CD14-positive monocyte (primary cell): Measurements from ENCODE around the gene PTPRD. TPM values are rescaled to one million over a fixed set of nuclear protein-coding genes. Genes with fewer than 3 reads are reported as not detected.

Experiments
- DNase-seq, 3 donors: peaks; one replicate each; pipeline ENCODE4 v3.0.0-alpha.2; 2011 to 2022
- H2AFZ ChIP-seq: 2 replicates; pipeline ENCODE4 v1.6.0; 2012; ENCODE audit warnings: mild to moderate bottlenecking, low read depth, low read length, inconsistent platforms; ENCODE audit not compliant: insufficient read depth, poor library complexity, severe bottlenecking
- H3K27ac ChIP-seq, 2 donors: 1 replicate in 1 of 2; 2 replicates in 1 of 2; pipeline ENCODE4 v1.5.1; 2012 to 2013; ENCODE audit warnings: low read length in 2 of 2, control low read depth in 1 of 2, inconsistent platforms in 1 of 2, low read depth in 1 of 2, mild to moderate bottlenecking in 1 of 2
- H3K27me3 ChIP-seq, 2 donors: one replicate each; pipeline versions ENCODE4 v1.6.0 to v1.6.1; 2011 to 2013; ENCODE audit warnings: low read length in 2 of 2; ENCODE audit not compliant: control insufficient read depth in 2 of 2, insufficient read depth in 2 of 2
- H3K36me3 ChIP-seq, 2 donors: replicated peaks in 1 of 2; 1 replicate in 1 of 2; 2 replicates in 1 of 2; pipeline versions ENCODE4 v1.5.1 to v1.6.1; 2012 to 2013; ENCODE audit warnings: low read length in 2 of 2, control low read depth in 1 of 2, inconsistent platforms in 1 of 2, mild to moderate bottlenecking in 1 of 2; ENCODE audit not compliant: insufficient read depth in 2 of 2, control insufficient read depth in 1 of 2
- H3K4me1 ChIP-seq, 2 donors: 1 replicate in 1 of 2; 2 replicates in 1 of 2; pipeline versions ENCODE4 v1.5.1 to v1.6.1; 2012 to 2013; ENCODE audit warnings: low read length in 2 of 2, control low read depth in 1 of 2, inconsistent platforms in 1 of 2, mild to moderate bottlenecking in 1 of 2, moderate library complexity in 1 of 2; ENCODE audit not compliant: insufficient read depth in 2 of 2, control insufficient read depth in 1 of 2
- H3K4me2 ChIP-seq: replicated peaks from 2 replicates; pipeline ENCODE3; 2012; ENCODE audit warnings: low read length, moderate library complexity, mild to moderate bottlenecking; ENCODE audit not compliant: poor library complexity, severe bottlenecking; ENCODE audit errors: extremely low read depth
- H3K4me3 ChIP-seq, 3 experiments: fragments of 200-600 bp in 1 of 3; sonication (generic) in 1 of 3; replicated peaks in 1 of 3; 1 replicate in 2 of 3; 2 replicates in 1 of 3; pipeline ENCODE4 v1.5.1; 2011 to 2013; ENCODE audit warnings: low read length in 3 of 3, mild to moderate bottlenecking in 3 of 3, control low read depth in 2 of 3, low read depth in 2 of 3, inconsistent platforms in 1 of 3, moderate library complexity in 1 of 3
- H3K79me2 ChIP-seq: 2 replicates; pipeline ENCODE4 v1.6.0; 2012; ENCODE audit warnings: mild to moderate bottlenecking, control low read depth, inconsistent platforms, low read length, moderate library complexity; ENCODE audit not compliant: insufficient read depth
- H3K9ac ChIP-seq: 2 replicates; pipeline ENCODE4 v1.6.0; 2017; ENCODE audit warnings: low read length, mild to moderate bottlenecking; ENCODE audit not compliant: insufficient read depth, poor library complexity, severe bottlenecking
- H3K9me3 ChIP-seq, 2 donors: replicated peaks in 1 of 2; 1 replicate in 1 of 2; 2 replicates in 1 of 2; pipeline versions ENCODE4 v1.5.1 to v1.6.1; 2012 to 2013; ENCODE audit warnings: low read length in 2 of 2, control low read depth in 1 of 2; ENCODE audit not compliant: control insufficient read depth in 1 of 2, insufficient read depth in 1 of 2
- H4K20me1 ChIP-seq: 2 replicates; pipeline ENCODE4 v1.6.0; 2012; ENCODE audit warnings: mild to moderate bottlenecking, low read length, control low read depth, moderate library complexity; ENCODE audit not compliant: insufficient read depth
- H3K27ac Mint-ChIP-seq, 7 donors: one replicate each; pipeline ENCODE4 v1.8.0; 2020; ENCODE audit warnings: mild to moderate bottlenecking in 7 of 7, mixed read lengths in 7 of 7, moderate library complexity in 6 of 7, inconsistent platforms in 2 of 7
- H3K27me3 Mint-ChIP-seq, 3 donors: one replicate each; pipeline ENCODE4 v1.8.0; 2021 to 2022; ENCODE audit warnings: low read depth in 3 of 3, mild to moderate bottlenecking in 3 of 3, mixed read lengths in 3 of 3, moderate library complexity in 3 of 3, inconsistent platforms in 1 of 3
- H3K36me3 Mint-ChIP-seq, 2 donors: one replicate each; pipeline ENCODE4 v1.8.0; 2020; ENCODE audit warnings: mixed read lengths in 2 of 2, inconsistent platforms in 1 of 2, mild to moderate bottlenecking in 1 of 2
- H3K4me1 Mint-ChIP-seq: one replicate; pipeline ENCODE4 v1.8.0; 2020; ENCODE audit warnings: mild to moderate bottlenecking, mixed read lengths
- H3K4me3 Mint-ChIP-seq, 2 donors: one replicate each; pipeline ENCODE4 v1.8.0; 2020; ENCODE audit warnings: mild to moderate bottlenecking in 2 of 2, mixed read lengths in 2 of 2, moderate library complexity in 1 of 2
- H3K9me3 Mint-ChIP-seq, 7 donors: one replicate each; pipeline ENCODE4 v1.8.0; 2020 to 2022; ENCODE audit warnings: mixed read lengths in 7 of 7, mild to moderate bottlenecking in 6 of 7, moderate library complexity in 6 of 7, inconsistent platforms in 2 of 7
- CTCF ChIP-seq: fragments of 200-600 bp; IDR thresholded peaks from one replicate; pipeline ENCODE4 v1.8.0; 2022; ENCODE audit warnings: antibody characterized with exemption, mild to moderate bottlenecking
- WGBS: methylation state at CpG from one replicate; pipeline ENCODE4 v1.1.5; 2013; ENCODE audit warnings: missing lambda C conversion rate; ENCODE audit not compliant: insufficient coverage; 5-methylcytosine and 5-hydroxymethylcytosine counted together
- intact Hi-C, 2 donors: fragments of 100-400 bp; cut with micrococcal nuclease; formaldehyde crosslinking; loops; one replicate each; pipeline versions ENCODE4 v1.15.0 to v1.15.1; 2023
- polyA plus RNA-seq, 3 donors: library from polyadenylated mRNA; depleted of rRNA in 1 of 3; unstranded in 2 of 3; stranded (reverse) in 1 of 3; fragments of 300-500 nt in 2 of 3; fragments of >200 nt in 1 of 3; fragmentation: Illumina TruSeq in 2 of 3; gene quantifications; 1 replicate in 2 of 3; 2 replicates in 1 of 3; pipeline ENCODE4 v1.2.3, GENCODE V29; 2012 to 2021

PTPRD gene
- polyA plus RNA-seq, 3 donors: not detected

- no peak overlapping the region for H3K4me2 ChIP-seq
- H3K27me3 ChIP-seq: no peaks in the 10 kb centered on the region
- no peaks in the 10 kb centered on the region for H3K36me3 ChIP-seq
- Mint-ChIP-seq H3K36me3 (no peaks in the 10 kb centered on the region), H3K4me3 (no peak overlapping the region), H3K9me3 (peaks cover 0 to 9% (median 5%) of the 10 kb centered on the region in 7 donors), H3K27ac (no peak overlapping the region), H3K4me1 (peaks cover 2% of the 10 kb centered on the region), H3K27me3 (peaks cover 0 to 2% (median 1%) of the 10 kb centered on the region in 3 donors)
- H3K9ac ChIP-seq: no peak overlapping the region
- no peaks in the 10 kb centered on the region for H3K4me1 ChIP-seq
- WGBS: no CpG with 5 or more reads among the region's 6 CpGs
- H3K27ac ChIP-seq: no peak overlapping the region
- H3K9me3 ChIP-seq: peaks cover 6 to 8% of the 10 kb centered on the region in 2 donors
- H3K79me2 ChIP-seq: no peaks in the 10 kb centered on the region
- H2AFZ ChIP-seq: no peak overlapping the region
- no peak for DNase-seq
- TF ChIP-seq CTCF: no peak
- intact Hi-C loops: no loop called here
- no peak overlapping the region for H3K4me3 ChIP-seq
- H4K20me1 ChIP-seq: no peaks in the 10 kb centered on the region
Measured at GRCh38 chr9:8693464-8693863, 1919.3 kb downstream of the PTPRD start.

GRCh38 chr9:8686516-8686915 lies 1926.3 kb downstream of the PTPRD start:
- TF ChIP-seq CTCF: no peak
- Histone ChIP-seq H3K27ac (no peak overlapping the region), H3K4me2 (no peak overlapping the region), H2AFZ (no peak overlapping the region), H3K79me2 (no peaks in the 10 kb centered on the region), H3K4me3 (no peak overlapping the region), H3K9me3 (peaks cover 6 to 8% of the 10 kb centered on the region in 2 donors), H3K4me1 (no peaks in the 10 kb centered on the region), H3K27me3 (no peaks in the 10 kb centered on the region), H4K20me1 (no peaks in the 10 kb centered on the region), H3K36me3 (no peaks in the 10 kb centered on the region), H3K9ac (no peak overlapping the region)
- Mint-ChIP-seq H3K27ac (peak overlapping the region in 1 of 7 donors; percentile 64), H3K4me1 (peaks cover 8% of the 10 kb centered on the region), H3K27me3 (peaks cover 0 to 2% (median 0%) of the 10 kb centered on the region in 3 donors), H3K36me3 (no peaks in the 10 kb centered on the region), H3K9me3 (peaks cover 5 to 14% (median 8%) of the 10 kb centered on the region in 7 donors), H3K4me3 (no peak overlapping the region)
- intact Hi-C loops: no loop called here
- DNase-seq: peak; percentile 8 to 36 (median 34)
- no CpG with 5 or more reads among the region's 2 CpGs for WGBS
